GM15510 (cell line): ENCODE data around the gene PIP5K1C.

Experiments used
- POLR2A ChIP-seq: IDR thresholded peaks from 3 replicates; pipeline ENCODE4 v1.6.1; 2011; ENCODE audit warnings: borderline replicate concordance; ENCODE audit not compliant: insufficient read length; ENCODE audit errors: extremely low read depth

Gene PIP5K1C

DNA sequence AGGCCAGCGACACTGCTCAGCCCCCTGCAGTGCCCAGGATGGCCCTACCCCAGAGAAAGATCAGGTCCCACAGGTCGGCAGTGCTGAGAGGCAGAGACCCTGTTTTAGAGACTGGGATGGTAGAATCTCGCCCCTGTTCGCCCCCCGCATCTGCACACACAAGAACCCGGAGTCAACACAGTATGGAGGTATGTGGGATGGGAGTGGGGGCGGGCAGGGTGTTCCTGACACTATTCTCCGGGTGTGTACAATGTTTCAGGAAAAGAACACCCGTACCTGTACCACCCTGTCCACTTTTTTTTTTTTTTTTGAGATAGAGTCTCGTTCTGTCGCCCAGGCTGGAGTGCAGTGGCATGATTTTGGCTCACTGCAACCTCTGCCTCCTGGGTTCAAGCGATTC lies 19.3 kb downstream of the PIP5K1C start:
- no peak for TF ChIP-seq POLR2A

- TF ChIP-seq POLR2A = no peak
Measured at GRCh38 chr19:3679581-3679980, 20.7 kb downstream of the PIP5K1C start.

DNA sequence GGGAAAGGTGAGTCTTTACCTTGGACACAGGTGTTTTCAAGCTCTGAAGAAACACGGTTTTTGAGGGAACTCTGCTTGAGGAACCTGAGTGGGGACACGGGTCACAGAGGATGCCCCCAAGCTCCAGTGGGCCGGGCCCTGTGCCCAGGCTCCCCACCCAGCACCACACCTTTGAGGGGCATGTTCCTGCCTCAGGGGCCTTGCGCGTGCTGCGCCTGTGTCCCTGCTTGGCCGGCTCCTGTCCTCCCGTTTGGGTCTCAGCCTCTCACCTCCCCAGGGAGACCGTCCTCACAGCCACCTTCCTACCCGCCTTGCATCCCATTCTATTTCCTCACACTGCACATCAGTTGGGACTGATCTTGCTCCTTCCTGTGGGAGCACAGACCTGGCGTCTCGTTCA lies 21.1 kb downstream of the PIP5K1C start:
- no peak for TF ChIP-seq POLR2A

DNA sequence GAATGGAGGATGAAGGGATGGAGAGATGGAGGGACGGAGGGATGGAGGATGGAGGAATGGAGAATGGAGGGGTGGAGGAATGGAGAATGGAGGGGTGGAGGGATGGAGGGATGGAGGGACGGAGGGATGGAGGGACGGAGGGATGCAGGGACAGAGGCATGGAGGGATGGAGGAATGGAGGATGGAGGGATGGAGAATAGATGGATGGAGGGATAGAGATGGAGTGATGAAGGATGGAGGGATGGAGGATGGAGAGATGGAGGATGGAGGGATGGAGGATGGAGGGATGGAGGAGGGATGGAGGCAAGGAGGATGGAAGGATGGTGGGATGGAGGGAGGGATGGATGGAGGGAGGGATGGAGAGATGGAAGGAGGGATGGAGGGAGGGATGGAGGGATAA lies 22.1 kb downstream of the PIP5K1C start:
- no peak for TF ChIP-seq POLR2A

GRCh38 chr19:3674784-3675543 lies 25.3 kb downstream of the PIP5K1C start:
- no peak for TF ChIP-seq POLR2A

GRCh38 chr19:3673506-3674439 lies 26.5 kb downstream of the PIP5K1C start:
- TF ChIP-seq POLR2A = no peak

GRCh38 chr19:3672993-3673392 lies 27.3 kb downstream of the PIP5K1C start:
- no peak for TF ChIP-seq POLR2A

- no peak for TF ChIP-seq POLR2A
Measured at GRCh38 chr19:3672575-3672948, 27.7 kb downstream of the PIP5K1C start.

DNA sequence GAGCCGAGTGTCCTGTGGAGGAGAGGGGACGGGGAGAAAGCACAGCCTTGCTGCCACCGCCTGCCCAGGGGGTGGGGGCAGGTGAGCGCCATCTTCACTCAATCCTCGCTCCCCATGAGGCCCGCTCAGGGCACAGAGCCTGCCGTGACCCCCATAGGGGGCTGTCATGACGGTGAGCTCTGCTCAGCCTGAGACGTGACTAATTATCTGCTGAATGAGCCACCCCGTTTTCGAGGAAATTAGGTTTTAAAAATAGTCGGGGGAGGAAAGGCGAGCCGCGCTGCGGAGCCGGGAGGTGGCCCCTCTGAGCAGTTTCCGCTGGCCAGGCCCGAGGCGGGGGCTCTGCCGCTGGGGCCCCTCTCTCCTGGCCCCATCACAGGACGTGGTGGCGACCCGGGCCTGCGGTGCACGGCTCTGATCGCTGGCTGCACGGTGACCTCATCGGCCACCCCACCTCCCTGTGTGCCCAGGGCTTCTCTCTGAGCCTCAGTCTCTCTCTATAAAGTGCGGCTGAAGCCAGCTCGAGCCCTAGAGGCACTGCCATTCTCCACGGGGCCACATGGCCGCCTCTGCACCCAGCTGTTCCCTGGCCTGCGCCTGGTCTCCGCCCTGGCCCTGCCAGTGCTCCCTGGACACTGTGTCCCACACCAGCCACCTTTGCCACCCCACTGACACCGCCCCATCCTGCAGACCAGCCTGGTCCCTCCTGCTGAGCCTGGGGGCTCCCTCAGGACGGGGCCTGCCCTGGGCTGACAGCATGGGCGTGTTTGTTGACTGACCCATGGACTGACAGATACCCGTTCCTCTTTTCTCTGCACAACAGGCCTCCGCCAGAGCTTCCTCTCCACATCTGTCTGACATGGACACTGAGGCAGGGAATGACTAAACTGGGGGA lies 28.3 kb downstream of the PIP5K1C start:
- TF ChIP-seq POLR2A = no peak

- no peak for TF ChIP-seq POLR2A
Measured at GRCh38 chr19:3670796-3671679, 29.2 kb downstream of the PIP5K1C start.

- no peak for TF ChIP-seq POLR2A
Measured at GRCh38 chr19:3669947-3670795, 30.1 kb downstream of the PIP5K1C start.

DNA sequence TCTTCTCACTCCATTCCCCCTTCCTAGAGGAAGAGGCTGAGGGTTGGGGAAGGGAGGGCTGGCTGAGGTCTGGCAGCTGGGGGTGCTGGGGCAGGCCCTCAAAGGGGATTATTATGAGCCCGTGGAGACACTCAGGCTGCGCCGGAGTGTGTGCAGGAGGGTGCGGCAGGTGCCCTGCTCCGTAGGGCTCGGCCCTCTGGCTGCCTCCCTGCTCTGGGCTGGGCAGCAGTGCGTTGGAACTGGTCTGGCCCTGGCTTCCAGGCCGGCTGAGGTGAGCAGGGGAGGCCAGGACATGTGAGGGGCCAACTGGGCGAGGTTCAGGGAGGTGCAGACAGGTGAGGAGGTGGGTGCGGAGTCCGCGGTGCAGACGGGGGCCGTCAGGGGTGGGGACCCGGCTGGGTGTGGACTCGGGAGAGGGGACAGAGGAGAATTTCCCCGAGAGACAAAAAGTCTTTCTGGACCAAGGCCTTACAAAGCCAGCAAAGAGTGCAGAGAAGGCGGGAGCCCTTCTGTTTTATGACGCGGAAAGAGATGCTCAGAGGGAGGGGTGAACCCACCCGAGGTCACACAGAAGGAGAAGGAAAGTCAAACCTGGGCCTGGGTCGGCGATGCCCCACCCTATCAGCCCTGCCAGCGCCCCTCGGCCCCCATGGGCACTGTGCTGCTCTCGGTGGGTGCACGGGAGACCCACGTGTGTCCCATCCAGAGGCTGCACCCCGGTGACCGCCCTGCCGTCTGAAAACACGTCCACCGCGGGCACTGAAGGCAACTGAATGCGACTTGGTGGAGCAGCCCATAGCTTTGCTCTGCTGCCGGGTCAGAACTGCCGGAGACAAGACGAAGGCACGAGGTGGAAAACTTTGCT lies 31.0 kb downstream of the PIP5K1C start:
- no peak for TF ChIP-seq POLR2A
